Measurements from ENCODE around the gene EHD2. TPM values are rescaled to one million over a fixed set of nuclear protein-coding genes. Genes with fewer than 3 reads are reported as not detected.
"Not testable (repeated sequence)": the region's sequence is repeated elsewhere in the genome, so short reads cannot be mapped to it uniquely, and the experiment has no call there.

Gene EHD2
- total RNA-seq, 4 donors from 2014 or later: 149 to 383 (median 159) TPM

- peaks cover 0 to 38% (median 14%) of the 10 kb centered on the region in 3 donors for H3K4me1 ChIP-seq
- no peaks in the 10 kb centered on the region for H3K27me3 ChIP-seq
- TF ChIP-seq EP300 (IDR thresholded peaks at IDR 0.05): no peak
- TF ChIP-seq POLR2A (IDR thresholded peaks at IDR 0.05): no peak
- TF ChIP-seq CTCF (IDR thresholded peaks at IDR 0.05): no peak
- TF ChIP-seq POLR2AphosphoS5 (IDR thresholded peaks at IDR 0.05): no peak
- WGBS, 2 donors (ENCODE audit: low coverage in 1 of 2): 77 to 83% methylated on average over 10 to 15 of the region's 48 CpGs
- ATAC-seq: no peak
- H3K9me3 ChIP-seq: no peaks in the 10 kb centered on the region
- no peak overlapping the region for H3K4me3 ChIP-seq
- peak overlapping the region in 3 of 4 donors; percentile 94 to 98 (median 98) for H3K27ac ChIP-seq
- peaks cover 0 to 61% of the 10 kb centered on the region in 2 donors for H3K36me3 ChIP-seq
Observed at GRCh38 chr19:47740866-47741519, 27.8 kb downstream of the EHD2 start.

GRCh38 chr19:47741544-47742140 lies 28.4 kb downstream of the EHD2 start:
- ATAC-seq: no peak
- Histone ChIP-seq H3K27ac (peak overlapping the region; percentile 94 to 98 (median 97)), H3K27me3 (no peaks in the 10 kb centered on the region), H3K9me3 (no peaks in the 10 kb centered on the region), H3K4me3 (no peak overlapping the region), H3K36me3 (peaks cover 0 to 56% of the 10 kb centered on the region in 2 donors), H3K4me1 (peaks cover 0 to 44% (median 20%) of the 10 kb centered on the region in 3 donors)
- 61 to 76% methylated on average over 2 to 14 of the region's 15 CpGs for WGBS, 2 donors (ENCODE audit: low coverage in 1 of 2)
- TF ChIP-seq POLR2AphosphoS5 (IDR thresholded peaks at IDR 0.05) (no peak), POLR2A (IDR thresholded peaks at IDR 0.05) (no peak)

- 10% methylated on average over 3 of the region's 13 CpGs; no CpG with 5 or more reads in 1 of the 2 donors for WGBS, 2 donors (ENCODE audit: low coverage in 1 of 2)
- no peak for TF ChIP-seq POLR2AphosphoS5 (IDR thresholded peaks at IDR 0.05)
- no peak for TF ChIP-seq EP300 (IDR thresholded peaks at IDR 0.05)
- no peak for TF ChIP-seq POLR2A (IDR thresholded peaks at IDR 0.05)
- no peak for TF ChIP-seq CTCF (IDR thresholded peaks at IDR 0.05)
- Histone ChIP-seq H3K4me3 (peak overlapping the region in 1 of 2 donors; percentile 45), H3K27ac (peak overlapping the region; percentile 94 to 98 (median 97)), H3K9me3 (no peaks in the 10 kb centered on the region), H3K27me3 (no peaks in the 10 kb centered on the region), H3K36me3 (peaks cover 0 to 56% of the 10 kb centered on the region in 2 donors), H3K4me1 (peaks cover 0 to 53% (median 25%) of the 10 kb centered on the region in 3 donors)
- ATAC-seq: no peak
Observed at GRCh38 chr19:47742634-47743033, 29.4 kb downstream of the EHD2 start.

GRCh38 chr19:47745010-47745901 lies 32.0 kb downstream of the EHD2 start, which contains the start of gene NOP53:
Gene NOP53, plus strand, starts transcription at chr19:47745546. Its CDS starts 14 bp downstream, at chr19:47745560.
- 8% methylated on average over 13 to 18 of the region's 53 CpGs for WGBS, 2 donors (ENCODE audit: low coverage in 1 of 2)
- peak; percentile 66 for ATAC-seq
- H3K4me1 ChIP-seq: peaks cover 0 to 78% (median 25%) of the 10 kb centered on the region in 3 donors
- H3K4me3 ChIP-seq: peak within 1 kb of the TSS; percentile 65 to 67
- TF ChIP-seq POLR2AphosphoS5 (IDR thresholded peaks at IDR 0.05) (peak; percentile 98), POLR2A (IDR thresholded peaks at IDR 0.05) (peak; percentile 69 to 80), EP300 (IDR thresholded peaks at IDR 0.05) (no peak), CTCF (IDR thresholded peaks at IDR 0.05) (peak in 3 of 4 experiments; percentile 23 to 48 (median 30))
- peaks cover 0 to 56% of the 10 kb centered on the region in 2 donors for H3K36me3 ChIP-seq
- H3K27me3 ChIP-seq: no peaks in the 10 kb centered on the region
- no peaks in the 10 kb centered on the region for H3K9me3 ChIP-seq
- H3K27ac ChIP-seq: peak within 1 kb of the TSS; percentile 64 to 98 (median 96)

- not testable (repeated sequence) for H3K27me3 ChIP-seq, H3K9me3 ChIP-seq, ATAC-seq
- H3K27ac ChIP-seq: peak overlapping the region in 2 of 4 donors; percentile 94 to 98
- peak overlapping the region; percentile 65 to 67 for H3K4me3 ChIP-seq
- H3K36me3 ChIP-seq: peaks cover 0 to 56% of the 10 kb centered on the region in 2 donors
- H3K4me1 ChIP-seq: peaks cover 0 to 78% (median 25%) of the 10 kb centered on the region in 3 donors
- WGBS, 2 donors (ENCODE audit: low coverage in 1 of 2): 60 to 66% methylated on average over 3 to 17 of the region's 17 CpGs
Observed at GRCh38 chr19:47746129-47746528, 32.9 kb downstream of the EHD2 start.

Data from gastroesophageal sphincter (tissue), 4 donors.